DMS153 treated with DMSO at 0.1 percent for 48 hours (cell line): ENCODE data around the gene MPP3.
"Not testable (repeated sequence)": the region's sequence is repeated elsewhere in the genome, so short reads cannot be mapped to it uniquely, and the experiment has no call there.

Source experiments
- DNase-seq: peaks from one replicate; lab custom pipeline; 2025; ENCODE audit not compliant: unreplicated experiment; lab: John Stamatoyannopoulos, UW

MPP3 gene

GRCh38 chr17:43809121-43809520, 23.8 kb downstream of the MPP3 start:
- no peak for DNase-seq

GRCh38 chr17:43808076-43808475, 24.9 kb downstream of the MPP3 start:
- DNase-seq: no peak

GRCh38 chr17:43805117-43805516, 27.8 kb downstream of the MPP3 start:
- DNase-seq: no peak

GRCh38 chr17:43803758-43804157, 29.2 kb downstream of the MPP3 start:
- DNase-seq: no peak

GRCh38 chr17:43801844-43802243, 31.1 kb downstream of the MPP3 start:
- DNase-seq: no peak

- DNase-seq: no peak
These were observed 32.2 kb downstream of the MPP3 start for GRCh38 chr17:43800736-43801135.

- DNase-seq: no peak
These were observed 33.9 kb downstream of the MPP3 start for GRCh38 chr17:43799047-43799446.

GRCh38 chr17:43798024-43798423, 34.9 kb downstream of the MPP3 start:
- not testable (repeated sequence) for DNase-seq

- DNase-seq: not testable (repeated sequence)
These were observed 40.3 kb downstream of the MPP3 start for GRCh38 chr17:43792668-43793067.

- peak; percentile 56 for DNase-seq
These were observed 41.4 kb downstream of the MPP3 start for GRCh38 chr17:43791589-43791988.

- peak; percentile 34 for DNase-seq
These were observed 42.5 kb downstream of the MPP3 start for GRCh38 chr17:43790311-43790940.

GRCh38 chr17:43789482-43789881, 43.5 kb downstream of the MPP3 start:
- DNase-seq: no peak

- DNase-seq: no peak
These were observed 44.4 kb downstream of the MPP3 start for GRCh38 chr17:43788540-43788939.

- no peak for DNase-seq
These were observed 45.2 kb downstream of the MPP3 start for GRCh38 chr17:43787728-43788127.

- no peak for DNase-seq
These were observed 48.3 kb downstream of the MPP3 start for GRCh38 chr17:43784628-43785101.

- no peak for DNase-seq
These were observed 48.9 kb downstream of the MPP3 start for GRCh38 chr17:43784068-43784467.

- DNase-seq: no peak
These were observed 49.8 kb downstream of the MPP3 start for GRCh38 chr17:43782913-43783680.

- DNase-seq: no peak
These were observed 52.8 kb downstream of the MPP3 start, which contains the start of gene CFAP97D1 for GRCh38 chr17:43780135-43780534. TSS of gene CFAP97D1 (plus strand) at chr17:43780435. CDS start at chr17:43780463, 28 bp downstream.

- DNase-seq: no peak
These were observed 53.5 kb downstream of the MPP3 start for GRCh38 chr17:43779145-43780125.

GRCh38 chr17:43778337-43779144, 54.4 kb downstream of the MPP3 start, which contains the start of gene DUSP3:
TSS of gene DUSP3 (minus strand) at chr17:43778977. CDS start at chr17:43778924, 53 bp downstream.
- peak; percentile 27 for DNase-seq
